ENCODE results near the gene ARHGAP31.

The ARHGAP31 gene, protein sequence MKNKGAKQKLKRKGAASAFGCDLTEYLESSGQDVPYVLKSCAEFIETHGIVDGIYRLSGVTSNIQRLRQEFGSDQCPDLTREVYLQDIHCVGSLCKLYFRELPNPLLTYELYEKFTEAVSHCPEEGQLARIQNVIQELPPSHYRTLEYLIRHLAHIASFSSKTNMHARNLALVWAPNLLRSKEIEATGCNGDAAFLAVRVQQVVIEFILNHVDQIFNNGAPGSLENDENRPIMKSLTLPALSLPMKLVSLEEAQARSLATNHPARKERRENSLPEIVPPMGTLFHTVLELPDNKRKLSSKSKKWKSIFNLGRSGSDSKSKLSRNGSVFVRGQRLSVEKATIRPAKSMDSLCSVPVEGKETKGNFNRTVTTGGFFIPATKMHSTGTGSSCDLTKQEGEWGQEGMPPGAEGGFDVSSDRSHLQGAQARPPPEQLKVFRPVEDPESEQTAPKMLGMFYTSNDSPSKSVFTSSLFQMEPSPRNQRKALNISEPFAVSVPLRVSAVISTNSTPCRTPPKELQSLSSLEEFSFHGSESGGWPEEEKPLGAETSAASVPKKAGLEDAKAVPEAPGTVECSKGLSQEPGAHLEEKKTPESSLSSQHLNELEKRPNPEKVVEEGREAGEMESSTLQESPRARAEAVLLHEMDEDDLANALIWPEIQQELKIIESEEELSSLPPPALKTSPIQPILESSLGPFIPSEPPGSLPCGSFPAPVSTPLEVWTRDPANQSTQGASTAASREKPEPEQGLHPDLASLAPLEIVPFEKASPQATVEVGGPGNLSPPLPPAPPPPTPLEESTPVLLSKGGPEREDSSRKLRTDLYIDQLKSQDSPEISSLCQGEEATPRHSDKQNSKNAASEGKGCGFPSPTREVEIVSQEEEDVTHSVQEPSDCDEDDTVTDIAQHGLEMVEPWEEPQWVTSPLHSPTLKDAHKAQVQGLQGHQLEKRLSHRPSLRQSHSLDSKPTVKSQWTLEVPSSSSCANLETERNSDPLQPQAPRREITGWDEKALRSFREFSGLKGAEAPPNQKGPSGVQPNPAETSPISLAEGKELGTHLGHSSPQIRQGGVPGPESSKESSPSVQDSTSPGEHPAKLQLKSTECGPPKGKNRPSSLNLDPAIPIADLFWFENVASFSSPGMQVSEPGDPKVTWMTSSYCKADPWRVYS (N-terminal part only)
- long read RNA-seq = 0 reads

DNA sequence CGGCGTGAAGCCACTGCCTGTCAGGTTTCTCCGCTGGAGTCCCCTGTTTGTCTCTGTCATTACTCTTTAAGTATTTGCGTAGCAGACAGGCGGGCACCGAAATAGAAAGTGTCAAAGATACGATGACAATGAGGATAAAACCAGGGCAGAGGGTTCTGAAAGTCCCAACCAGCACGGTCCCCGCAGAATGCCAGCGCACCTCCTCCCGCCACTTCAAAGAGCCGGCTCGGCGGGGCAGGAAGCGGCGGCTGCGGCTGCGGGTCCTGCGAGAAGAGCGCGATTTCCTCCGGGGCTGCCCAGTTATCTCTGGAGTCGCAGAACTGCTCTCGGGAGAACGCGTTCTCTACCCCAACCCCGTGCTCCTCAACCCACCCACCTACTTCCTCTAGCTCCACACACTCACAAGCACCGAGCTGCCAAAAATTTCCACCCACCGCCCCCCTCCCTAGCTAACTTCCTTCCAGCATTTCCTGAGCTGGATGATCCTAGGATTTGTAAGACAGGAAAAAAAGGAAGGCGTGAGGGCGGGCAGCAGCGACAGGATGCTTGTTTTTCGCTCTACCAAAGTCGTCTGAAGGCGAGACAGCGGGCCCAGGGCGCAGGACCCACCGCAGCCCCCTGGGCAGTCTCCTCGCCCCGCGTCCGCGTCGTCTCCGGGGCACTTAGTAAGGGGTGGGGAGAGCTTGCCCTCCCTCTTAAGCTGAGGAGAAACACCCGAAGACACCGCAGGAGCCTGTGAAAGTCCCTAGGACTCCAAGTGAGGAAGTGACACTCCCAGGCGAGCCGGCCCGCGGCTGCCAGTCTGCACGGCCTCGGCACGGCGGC, at the start of gene ARHGAP31:
Gene ARHGAP31, plus strand, starts transcription at position 513 of the 825 bp plus-strand sequence. CDS start 522 bp downstream, outside the sequence.
- DNase-seq (ENCODE audit: low read depth in 1 of 2, low spot score in 1 of 2) = peak in 1 of 2 experiments; percentile 59
- TF ChIP-seq SPI1 (IDR thresholded peaks at IDR 0.05; ENCODE audit: borderline replicate concordance, low read depth) = peak; percentile 86
- TF ChIP-seq, protein P1, sequence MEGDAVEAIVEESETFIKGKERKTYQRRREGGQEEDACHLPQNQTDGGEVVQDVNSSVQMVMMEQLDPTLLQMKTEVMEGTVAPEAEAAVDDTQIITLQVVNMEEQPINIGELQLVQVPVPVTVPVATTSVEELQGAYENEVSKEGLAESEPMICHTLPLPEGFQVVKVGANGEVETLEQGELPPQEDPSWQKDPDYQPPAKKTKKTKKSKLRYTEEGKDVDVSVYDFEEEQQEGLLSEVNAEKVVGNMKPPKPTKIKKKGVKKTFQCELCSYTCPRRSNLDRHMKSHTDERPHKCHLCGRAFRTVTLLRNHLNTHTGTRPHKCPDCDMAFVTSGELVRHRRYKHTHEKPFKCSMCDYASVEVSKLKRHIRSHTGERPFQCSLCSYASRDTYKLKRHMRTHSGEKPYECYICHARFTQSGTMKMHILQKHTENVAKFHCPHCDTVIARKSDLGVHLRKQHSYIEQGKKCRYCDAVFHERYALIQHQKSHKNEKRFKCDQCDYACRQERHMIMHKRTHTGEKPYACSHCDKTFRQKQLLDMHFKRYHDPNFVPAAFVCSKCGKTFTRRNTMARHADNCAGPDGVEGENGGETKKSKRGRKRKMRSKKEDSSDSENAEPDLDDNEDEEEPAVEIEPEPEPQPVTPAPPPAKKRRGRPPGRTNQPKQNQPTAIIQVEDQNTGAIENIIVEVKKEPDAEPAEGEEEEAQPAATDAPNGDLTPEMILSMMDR (IDR thresholded peaks at IDR 0.05; ENCODE audit: insufficient read depth, low read length) = no peak
- H3K27ac ChIP-seq (replicated peaks) = no peak within 1 kb of the TSS
- H3K4me3 ChIP-seq (replicated peaks; ENCODE audit: insufficient read depth, low read length) = peak within 1 kb of the TSS; percentile 50
- no peaks in the 10 kb centered on the region for H3K27me3 ChIP-seq (ENCODE audit: insufficient read depth, poor library complexity, severe bottlenecking)

DNA sequence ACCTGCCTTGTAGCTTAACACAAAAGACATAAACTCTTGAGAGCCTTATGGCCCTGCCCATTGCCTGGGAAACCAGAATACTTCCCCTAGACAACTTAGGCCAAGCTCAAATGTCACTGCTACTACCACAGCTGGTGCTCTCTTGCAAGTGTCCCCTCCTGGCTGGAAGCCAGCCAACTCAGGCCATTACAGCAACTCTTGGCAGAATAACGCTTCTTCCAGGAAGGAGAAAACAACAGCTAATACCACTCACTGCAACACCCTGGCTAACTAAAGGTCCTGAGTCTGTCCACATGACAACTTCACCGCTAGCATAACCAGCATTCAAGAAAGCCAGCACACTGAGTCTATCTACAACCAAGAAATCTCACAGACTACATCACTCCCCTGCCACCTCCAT, 48.4 kb upstream of the ARHGAP31 start:
- Histone ChIP-seq H3K27ac (replicated peaks) (no peak overlapping the region), H3K27me3 (ENCODE audit: insufficient read depth, poor library complexity, severe bottlenecking) (no peaks in the 10 kb centered on the region), H3K4me3 (replicated peaks; ENCODE audit: insufficient read depth, low read length) (no peak overlapping the region)
- DNase-seq (ENCODE audit: low read depth in 1 of 2, low spot score in 1 of 2) = no peak
- TF ChIP-seq GABPA (IDR thresholded peaks at IDR 0.05; ENCODE audit: low read depth) (no peak), POLR2AphosphoS5 (IDR thresholded peaks at IDR 0.05; ENCODE audit: low read depth) (no peak), SPI1 (IDR thresholded peaks at IDR 0.05; ENCODE audit: borderline replicate concordance, low read depth) (no peak)
- TF ChIP-seq, protein P2, sequence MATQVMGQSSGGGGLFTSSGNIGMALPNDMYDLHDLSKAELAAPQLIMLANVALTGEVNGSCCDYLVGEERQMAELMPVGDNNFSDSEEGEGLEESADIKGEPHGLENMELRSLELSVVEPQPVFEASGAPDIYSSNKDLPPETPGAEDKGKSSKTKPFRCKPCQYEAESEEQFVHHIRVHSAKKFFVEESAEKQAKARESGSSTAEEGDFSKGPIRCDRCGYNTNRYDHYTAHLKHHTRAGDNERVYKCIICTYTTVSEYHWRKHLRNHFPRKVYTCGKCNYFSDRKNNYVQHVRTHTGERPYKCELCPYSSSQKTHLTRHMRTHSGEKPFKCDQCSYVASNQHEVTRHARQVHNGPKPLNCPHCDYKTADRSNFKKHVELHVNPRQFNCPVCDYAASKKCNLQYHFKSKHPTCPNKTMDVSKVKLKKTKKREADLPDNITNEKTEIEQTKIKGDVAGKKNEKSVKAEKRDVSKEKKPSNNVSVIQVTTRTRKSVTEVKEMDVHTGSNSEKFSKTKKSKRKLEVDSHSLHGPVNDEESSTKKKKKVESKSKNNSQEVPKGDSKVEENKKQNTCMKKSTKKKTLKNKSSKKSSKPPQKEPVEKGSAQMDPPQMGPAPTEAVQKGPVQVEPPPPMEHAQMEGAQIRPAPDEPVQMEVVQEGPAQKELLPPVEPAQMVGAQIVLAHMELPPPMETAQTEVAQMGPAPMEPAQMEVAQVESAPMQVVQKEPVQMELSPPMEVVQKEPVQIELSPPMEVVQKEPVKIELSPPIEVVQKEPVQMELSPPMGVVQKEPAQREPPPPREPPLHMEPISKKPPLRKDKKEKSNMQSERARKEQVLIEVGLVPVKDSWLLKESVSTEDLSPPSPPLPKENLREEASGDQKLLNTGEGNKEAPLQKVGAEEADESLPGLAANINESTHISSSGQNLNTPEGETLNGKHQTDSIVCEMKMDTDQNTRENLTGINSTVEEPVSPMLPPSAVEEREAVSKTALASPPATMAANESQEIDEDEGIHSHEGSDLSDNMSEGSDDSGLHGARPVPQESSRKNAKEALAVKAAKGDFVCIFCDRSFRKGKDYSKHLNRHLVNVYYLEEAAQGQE (IDR thresholded peaks at IDR 0.05; ENCODE audit: insufficient replicate concordance, low read depth) = no peak
- TF ChIP-seq, protein P1 (IDR thresholded peaks at IDR 0.05; ENCODE audit: insufficient read depth, low read length) = no peak

DNA sequence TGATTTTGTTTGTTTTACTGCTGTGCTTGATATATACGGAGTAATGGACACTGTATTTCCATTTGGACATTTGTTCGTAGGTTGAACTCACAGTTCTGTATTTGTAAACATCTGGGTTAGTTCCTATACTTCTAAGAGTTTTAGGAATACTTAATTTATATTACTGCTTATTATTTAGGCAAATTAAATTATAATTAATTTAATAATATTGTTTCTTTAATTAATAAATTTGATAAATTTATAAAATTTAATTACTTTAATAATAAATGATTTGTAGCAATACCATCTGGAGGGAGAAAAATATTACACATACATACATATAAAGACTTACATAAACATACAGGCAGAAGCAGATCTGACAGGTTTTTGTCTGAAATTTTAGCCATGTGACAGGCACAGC, 39.0 kb upstream of the ARHGAP31 start:
- Histone ChIP-seq H3K27me3 (ENCODE audit: insufficient read depth, poor library complexity, severe bottlenecking) (no peaks in the 10 kb centered on the region), H3K27ac (replicated peaks) (no peak overlapping the region), H3K4me3 (replicated peaks; ENCODE audit: insufficient read depth, low read length) (no peak overlapping the region)
- TF ChIP-seq GABPA (IDR thresholded peaks at IDR 0.05; ENCODE audit: low read depth) (no peak), POLR2AphosphoS5 (IDR thresholded peaks at IDR 0.05; ENCODE audit: low read depth) (no peak), SPI1 (IDR thresholded peaks at IDR 0.05; ENCODE audit: borderline replicate concordance, low read depth) (no peak)
- TF ChIP-seq, protein P2 (IDR thresholded peaks at IDR 0.05; ENCODE audit: insufficient replicate concordance, low read depth) = no peak
- TF ChIP-seq, protein P1 (IDR thresholded peaks at IDR 0.05; ENCODE audit: insufficient read depth, low read length) = no peak
- no peak for DNase-seq (ENCODE audit: low read depth in 1 of 2, low spot score in 1 of 2)
